ENCODE data around the gene SRL. TPM values are rescaled to one million over a fixed set of nuclear protein-coding genes. Genes with fewer than 3 reads are reported as not detected.

SRL gene
- total RNA-seq, 4 donors from 2014 or later: 0.04 to 1.8 (median 0.38) TPM; not detected in 1

- H3K9me3 ChIP-seq: no peaks in the 10 kb centered on the region
- no peak overlapping the region for H3K27ac ChIP-seq
- H3K4me3 ChIP-seq: no peak overlapping the region
- peaks cover 0 to 7% (median 0%) of the 10 kb centered on the region in 4 donors for H3K27me3 ChIP-seq
- intact Hi-C loops (cut with DNase I): loop anchor here (5.0 kb wide), 1 partner anchor 45 kb away; no protein-coding TSS in a partner anchor
- 88 to 94% methylated on average over 10 of the region's 21 CpGs for WGBS, 2 donors
- TF ChIP-seq, protein P1, sequence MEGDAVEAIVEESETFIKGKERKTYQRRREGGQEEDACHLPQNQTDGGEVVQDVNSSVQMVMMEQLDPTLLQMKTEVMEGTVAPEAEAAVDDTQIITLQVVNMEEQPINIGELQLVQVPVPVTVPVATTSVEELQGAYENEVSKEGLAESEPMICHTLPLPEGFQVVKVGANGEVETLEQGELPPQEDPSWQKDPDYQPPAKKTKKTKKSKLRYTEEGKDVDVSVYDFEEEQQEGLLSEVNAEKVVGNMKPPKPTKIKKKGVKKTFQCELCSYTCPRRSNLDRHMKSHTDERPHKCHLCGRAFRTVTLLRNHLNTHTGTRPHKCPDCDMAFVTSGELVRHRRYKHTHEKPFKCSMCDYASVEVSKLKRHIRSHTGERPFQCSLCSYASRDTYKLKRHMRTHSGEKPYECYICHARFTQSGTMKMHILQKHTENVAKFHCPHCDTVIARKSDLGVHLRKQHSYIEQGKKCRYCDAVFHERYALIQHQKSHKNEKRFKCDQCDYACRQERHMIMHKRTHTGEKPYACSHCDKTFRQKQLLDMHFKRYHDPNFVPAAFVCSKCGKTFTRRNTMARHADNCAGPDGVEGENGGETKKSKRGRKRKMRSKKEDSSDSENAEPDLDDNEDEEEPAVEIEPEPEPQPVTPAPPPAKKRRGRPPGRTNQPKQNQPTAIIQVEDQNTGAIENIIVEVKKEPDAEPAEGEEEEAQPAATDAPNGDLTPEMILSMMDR (IDR thresholded peaks at IDR 0.05): no peak
- no peak for TF ChIP-seq POLR2A (IDR thresholded peaks at IDR 0.05)
- no peak for DNase-seq
- H3K4me1 ChIP-seq: peaks cover 0 to 9% (median 8%) of the 10 kb centered on the region in 3 donors
- H3K36me3 ChIP-seq: no peaks in the 10 kb centered on the region
Measured at GRCh38 chr16:4202615-4203345, 39.1 kb downstream of the SRL start.

DNA sequence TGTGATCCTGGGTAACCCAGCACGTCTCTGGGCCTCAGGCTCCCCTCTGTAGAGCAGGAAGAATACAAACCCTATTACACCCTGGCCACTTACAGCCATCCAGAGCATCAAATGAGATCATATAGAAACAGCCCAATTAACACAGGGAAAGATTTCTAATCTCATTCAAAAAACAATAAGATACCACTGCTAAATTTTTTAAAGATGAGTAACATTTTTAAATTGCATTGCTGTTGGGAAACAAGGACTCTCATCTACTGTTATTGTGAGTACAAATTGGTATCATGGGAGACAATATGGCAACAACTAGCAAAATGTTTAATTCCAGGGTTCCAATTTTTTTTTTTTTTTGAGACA is 41.1 kb downstream of the SRL start:
- no peak overlapping the region for H3K27ac ChIP-seq
- intact Hi-C loops (cut with DNase I): loop anchor here (5.0 kb wide), 1 partner anchor 47 kb away; no protein-coding TSS in a partner anchor
- peaks cover 0 to 9% (median 8%) of the 10 kb centered on the region in 3 donors for H3K4me1 ChIP-seq
- H3K36me3 ChIP-seq: no peaks in the 10 kb centered on the region
- WGBS, 2 donors: 60 to 83% methylated on average over 1 of the region's 1 CpG
- no peaks in the 10 kb centered on the region for H3K27me3 ChIP-seq
- TF ChIP-seq, protein P1 (IDR thresholded peaks at IDR 0.05): no peak
- TF ChIP-seq POLR2A (IDR thresholded peaks at IDR 0.05): no peak
- no peak overlapping the region for H3K4me3 ChIP-seq
- no peaks in the 10 kb centered on the region for H3K9me3 ChIP-seq
- no peak for DNase-seq

DNA sequence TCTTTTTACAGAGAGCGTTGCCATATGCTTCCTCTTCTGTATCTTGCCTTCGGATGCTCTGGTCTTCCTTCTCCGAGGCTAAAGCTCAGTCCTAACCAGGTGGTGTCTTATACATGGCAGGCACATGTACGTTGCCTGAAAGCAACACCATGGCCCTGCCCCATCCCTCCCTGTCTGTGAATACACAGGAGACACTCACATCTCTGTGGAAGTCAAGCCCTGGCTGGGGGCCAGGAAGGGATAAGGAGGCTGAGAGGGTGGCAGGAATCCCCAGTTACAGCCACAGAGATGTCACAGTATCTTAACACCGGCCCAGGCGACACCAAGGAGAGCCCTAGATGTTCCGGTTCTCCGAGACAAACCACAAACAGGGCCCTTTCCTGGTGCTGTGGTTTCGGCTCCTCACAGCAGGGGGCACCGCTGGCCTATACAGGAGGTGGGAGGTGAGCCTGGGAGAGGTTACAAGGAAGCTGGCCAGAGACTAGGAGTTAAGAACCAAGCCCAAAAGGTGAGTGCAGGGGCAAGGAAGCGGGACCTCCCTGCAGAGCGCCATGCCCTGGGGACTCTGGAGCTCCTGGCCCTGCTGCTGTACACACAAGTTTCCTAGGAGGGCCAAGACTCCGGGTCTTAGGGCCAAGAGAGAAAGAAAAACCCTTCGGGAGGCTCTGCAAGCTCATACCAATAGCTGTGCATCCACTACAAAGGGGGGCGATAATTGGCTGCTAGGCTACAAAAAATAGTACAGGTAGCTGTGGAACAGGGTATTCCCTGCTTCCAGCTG is 41.7 kb downstream of the SRL start:
- no peaks in the 10 kb centered on the region for H3K27me3 ChIP-seq
- no peaks in the 10 kb centered on the region for H3K9me3 ChIP-seq
- no peaks in the 10 kb centered on the region for H3K36me3 ChIP-seq
- H3K27ac ChIP-seq: no peak overlapping the region
- no peak for TF ChIP-seq POLR2A (IDR thresholded peaks at IDR 0.05)
- TF ChIP-seq, protein P1 (IDR thresholded peaks at IDR 0.05): peak in 5 of 6 experiments; percentile 62 to 91 (median 74)
- DNase-seq: no peak
- intact Hi-C loops (cut with DNase I): loop anchor here (5.0 kb wide), 1 partner anchor 47 kb away; no protein-coding TSS in a partner anchor
- H3K4me3 ChIP-seq: no peak overlapping the region
- 23 to 37% methylated on average over 11 to 15 of the region's 15 CpGs for WGBS, 2 donors
- peaks cover 0 to 9% (median 8%) of the 10 kb centered on the region in 3 donors for H3K4me1 ChIP-seq

GRCh38 chr16:4198816-4199215 is 43.1 kb downstream of the SRL start:
- H3K36me3 ChIP-seq: no peaks in the 10 kb centered on the region
- intact Hi-C loops (cut with DNase I): no loop called here
- no peak for DNase-seq
- H3K4me3 ChIP-seq: no peak overlapping the region
- WGBS, 2 donors: 63 to 69% methylated on average over 3 to 4 of the region's 4 CpGs
- TF ChIP-seq POLR2A (IDR thresholded peaks at IDR 0.05): no peak
- TF ChIP-seq, protein P1 (IDR thresholded peaks at IDR 0.05): no peak
- H3K9me3 ChIP-seq: no peaks in the 10 kb centered on the region
- H3K27me3 ChIP-seq: no peaks in the 10 kb centered on the region
- H3K4me1 ChIP-seq: peaks cover 0 to 9% (median 8%) of the 10 kb centered on the region in 3 donors
- no peak overlapping the region for H3K27ac ChIP-seq

- no peaks in the 10 kb centered on the region for H3K4me1 ChIP-seq
- DNase-seq: no peak
- TF ChIP-seq, protein P1 (IDR thresholded peaks at IDR 0.05): no peak
- TF ChIP-seq POLR2A (IDR thresholded peaks at IDR 0.05): no peak
- WGBS, 2 donors: 76 to 89% methylated on average over 4 of the region's 4 CpGs
- H3K4me3 ChIP-seq: no peak overlapping the region
- intact Hi-C loops (cut with DNase I): no loop called here
- no peak overlapping the region for H3K27ac ChIP-seq
- H3K36me3 ChIP-seq: no peaks in the 10 kb centered on the region
- H3K27me3 ChIP-seq: peaks cover 0 to 11% (median 0%) of the 10 kb centered on the region in 4 donors
- no peaks in the 10 kb centered on the region for H3K9me3 ChIP-seq
Measured at GRCh38 chr16:4194661-4195060, 47.2 kb downstream of the SRL start.
